Endothelial cell of umbilical vein (primary cell): ENCODE results near the gene APBA2. TPM values are rescaled to one million over a fixed set of nuclear protein-coding genes. Genes with fewer than 3 reads are reported as not detected.

ENCODE experiments used
- BruUV-seq: library from RNA; stranded (reverse); fragments of 400-500 nt; replicated peaks from 2 replicates; lab custom pipeline; 2021; lab: Mats Ljungman, UMichigan
- CTCF ChIA-PET: fragments of 300-600, 350-600 bp; sonication (Branson Sonifier 250); formaldehyde crosslinking; loops from one replicate; lab custom pipeline; 2021; ENCODE audit warnings: antibody characterized with exemption, inconsistent platforms; lab: Charles Lee
- POLR2A ChIA-PET: fragments of 300-600, 350-600 bp; sonication (Branson Sonifier 250); formaldehyde crosslinking; loops from one replicate; lab custom pipeline; 2021; ENCODE audit warnings: antibody characterized with exemption, inconsistent platforms; lab: Charles Lee
- DNase-seq: peaks from one replicate; pipeline ENCODE4 v3.0.0-alpha.2; 2011; ENCODE audit warnings: low read depth, low spot score
- FAIRE-seq: peaks from 2 replicates; lab custom pipeline; 2011; peaks lifted over from hg19 to GRCh38; lab: Jason Lieb, UNC
- H2AFZ ChIP-seq: 2 replicates; pipeline ENCODE4 v1.6.0; 2012; ENCODE audit warnings: low read depth, low read length, control low read depth, inconsistent platforms
- H3K27ac ChIP-seq: 2 replicates; pipeline ENCODE4 v1.5.1; 2011; ENCODE audit warnings: low read depth, mild to moderate bottlenecking, control low read depth, low read length, moderate library complexity; ENCODE audit not compliant: insufficient read depth
- H3K27me3 ChIP-seq, 2 experiments: 2 replicates each; pipeline versions ENCODE4 v1.6.0 to v1.6.1; 2011; ENCODE audit warnings: low read length in 2 of 2, mixed read lengths in 1 of 2; ENCODE audit not compliant: control insufficient read depth in 2 of 2, insufficient read depth in 2 of 2
- H3K36me3 ChIP-seq, 2 experiments: 2 replicates in 1 of 2; 3 replicates in 1 of 2; pipeline ENCODE4 v1.5.1; 2011; ENCODE audit warnings: low read length in 2 of 2, mild to moderate bottlenecking in 1 of 2, moderate library complexity in 1 of 2; ENCODE audit not compliant: control insufficient read depth in 2 of 2, insufficient read depth in 2 of 2; ENCODE audit errors: extremely low read depth in 1 of 2
- H3K4me1 ChIP-seq: 3 replicates; pipeline ENCODE4 v1.5.1; 2011; ENCODE audit warnings: mild to moderate bottlenecking, low read length; ENCODE audit not compliant: control insufficient read depth, insufficient read depth; ENCODE audit errors: extremely low read depth
- H3K4me2 ChIP-seq: 2 replicates; pipeline ENCODE4 v1.6.1; 2011; ENCODE audit warnings: low read length, control low read depth, mixed read lengths; ENCODE audit not compliant: insufficient read depth
- H3K4me3 ChIP-seq, 3 experiments: fragments of 200-600 bp in 1 of 3; sonication (generic), shearing (Covaris generic) in 1 of 3; replicated peaks in 1 of 3; 2 replicates each; pipeline ENCODE4 v1.5.1; 2011 to 2016; ENCODE audit warnings: control low read depth in 3 of 3, low read length in 3 of 3, mild to moderate bottlenecking in 2 of 3, inconsistent platforms in 1 of 3, low read depth in 1 of 3, moderate library complexity in 1 of 3; ENCODE audit not compliant: insufficient read depth in 1 of 3
- H3K79me2 ChIP-seq: 2 replicates; pipeline ENCODE4 v1.6.0; 2012; ENCODE audit warnings: low read length, inconsistent platforms; ENCODE audit not compliant: control insufficient read depth, insufficient read depth
- H3K9ac ChIP-seq: replicated peaks from 2 replicates; pipeline ENCODE3; 2011; ENCODE audit warnings: low read length, control low read depth; ENCODE audit not compliant: insufficient read depth; ENCODE audit errors: extremely low read depth
- H3K9me1 ChIP-seq: replicated peaks from 3 replicates; pipeline ENCODE4 v1.6.0; 2011; ENCODE audit warnings: mild to moderate bottlenecking, low read length; ENCODE audit not compliant: control insufficient read depth, insufficient read depth; ENCODE audit errors: extremely low read depth
- H3K9me3 ChIP-seq: replicated peaks from 2 replicates; pipeline ENCODE4 v1.5.1; 2012; ENCODE audit warnings: low read length, inconsistent platforms; ENCODE audit not compliant: control insufficient read depth, insufficient read depth
- H4K20me1 ChIP-seq: replicated peaks from 2 replicates; pipeline ENCODE3; 2011; ENCODE audit warnings: mild to moderate bottlenecking, low read length; ENCODE audit not compliant: control insufficient read depth, insufficient read depth; ENCODE audit errors: extremely low read depth
- EZH2 ChIP-seq: IDR thresholded peaks from 2 replicates; pipeline ENCODE4 v1.6.1; 2012; ENCODE audit warnings: borderline replicate concordance, low read depth, mild to moderate bottlenecking, moderate library complexity, low read length, inconsistent platforms; ENCODE audit not compliant: severe bottlenecking
- FOS ChIP-seq: IDR thresholded peaks from 2 replicates; pipeline ENCODE4 v1.6.1; 2011; ENCODE audit warnings: mild to moderate bottlenecking, low read length, moderate library complexity, borderline replicate concordance; ENCODE audit not compliant: insufficient read depth
- GATA2 ChIP-seq: IDR thresholded peaks from 2 replicates; pipeline ENCODE4 v1.7.0; 2011; ENCODE audit warnings: low read depth, mild to moderate bottlenecking, moderate library complexity, mixed read lengths, low read length; ENCODE audit not compliant: insufficient read length, insufficient read depth
- JUN ChIP-seq: IDR thresholded peaks from 2 replicates; pipeline ENCODE4 v1.6.1; 2011; ENCODE audit warnings: borderline replicate concordance, low read depth; ENCODE audit not compliant: insufficient read length, insufficient read depth
- MYC ChIP-seq: IDR thresholded peaks from one replicate; pipeline ENCODE4 v1.6.1; 2011; ENCODE audit warnings: mild to moderate bottlenecking, low read depth, low read length
- POLR2A ChIP-seq: IDR thresholded peaks from 2 replicates; pipeline ENCODE4 v1.6.1; 2012; ENCODE audit warnings: low read depth, mild to moderate bottlenecking, control low read depth, low read length
- POLR2AphosphoS5 ChIP-seq: IDR thresholded peaks from 2 replicates; pipeline ENCODE4 v1.6.1; 2012; ENCODE audit warnings: low read depth, mild to moderate bottlenecking, control low read depth, low read length, moderate library complexity; ENCODE audit not compliant: insufficient read depth
- dilution Hi-C: fragments of 300-500 bp; cut with MboI; formaldehyde crosslinking; loops from one replicate; pipeline ENCODE4 v1.15.0; 2019; ENCODE audit warnings: low sequenced_read_pairs; ENCODE audit not compliant: extremely low pct_ligation_motif_present
- intact Hi-C: fragments of 100-400 bp; cut with micrococcal nuclease; formaldehyde crosslinking; loops from one replicate; pipeline ENCODE4 v1.10.0; 2022
- polyA plus RNA-seq, 4 experiments: library from polyadenylated mRNA; depleted of rRNA in 3 of 4; stranded (reverse) in 3 of 4; unstranded in 1 of 4; fragments of >200 nt; gene quantifications; 2 replicates each; pipeline versions ENCODE4 v1.2.1 to v1.2.3, GENCODE V29; 2011 to 2012; ENCODE audit warnings: missing spikeins in 1 of 4
- total RNA-seq: library from RNA; stranded (reverse); gene quantifications from 2 replicates; pipeline ENCODE4 v1.2.3, GENCODE V29; 2021
- TF ChIP-seq, protein P1 (sequence below): IDR thresholded peaks from 2 replicates; pipeline ENCODE4 v1.6.1; 2011; ENCODE audit not compliant: insufficient read depth, insufficient read length
- TF ChIP-seq, protein P2 (sequence below), 2 donors: IDR thresholded peaks; 1 replicate in 1 of 2; 2 replicates in 1 of 2; pipeline ENCODE4 v1.5.1; 2011; ENCODE audit warnings: low read length in 2 of 2, mild to moderate bottlenecking in 2 of 2, moderate library complexity in 2 of 2, control low read depth in 1 of 2, inconsistent platforms in 1 of 2, low read depth in 1 of 2; ENCODE audit not compliant: insufficient read depth in 1 of 2; ENCODE audit errors: extremely low read depth in 1 of 2

Gene APBA2
- total and polyA plus RNA-seq, 2 donors (not counting 3 experiments of a cell fraction or from before 2014, with no cell fraction given), result 5.7 to 11.1 TPM

DNA sequence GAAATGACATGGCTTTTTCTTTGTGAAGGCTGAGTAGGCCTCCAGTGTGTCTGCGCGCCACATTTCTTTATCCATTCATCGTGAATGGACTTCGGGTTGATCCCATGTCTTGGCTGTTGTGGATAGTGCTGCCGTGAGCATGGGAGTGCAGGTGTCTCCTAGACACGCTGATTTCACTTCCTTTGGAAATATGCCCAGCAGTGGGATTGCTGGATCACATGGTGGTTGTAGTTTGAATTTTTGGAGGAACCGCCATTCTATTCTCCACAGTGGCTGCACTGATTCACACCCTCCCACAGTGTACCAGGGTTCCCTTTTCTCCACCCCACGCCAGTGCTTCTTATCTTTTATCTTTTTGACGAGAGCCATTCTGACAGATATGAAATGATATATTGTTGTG is 212.2 kb downstream of the APBA2 start:
- CTCF ChIA-PET, result no interaction called here
- Histone ChIP-seq H3K9me1 (no peaks in the 10 kb centered on the region), H3K27me3 (no peaks in the 10 kb centered on the region), H3K79me2 (no peaks in the 10 kb centered on the region), H3K27ac (no peak overlapping the region), H4K20me1 (no peaks in the 10 kb centered on the region), H3K4me3 (no peak overlapping the region), H3K4me2 (no peak overlapping the region), H3K9me3 (no peaks in the 10 kb centered on the region), H2AFZ (no peak overlapping the region), H3K4me1 (no peaks in the 10 kb centered on the region), H3K9ac (no peak overlapping the region), H3K36me3 (no peaks in the 10 kb centered on the region)
- DNase-seq, result no peak
- TF ChIP-seq POLR2AphosphoS5 (no peak), FOS (no peak), EZH2 (no peak), JUN (no peak), MYC (no peak), POLR2A (no peak), GATA2 (no peak)
- TF ChIP-seq, protein P1, sequence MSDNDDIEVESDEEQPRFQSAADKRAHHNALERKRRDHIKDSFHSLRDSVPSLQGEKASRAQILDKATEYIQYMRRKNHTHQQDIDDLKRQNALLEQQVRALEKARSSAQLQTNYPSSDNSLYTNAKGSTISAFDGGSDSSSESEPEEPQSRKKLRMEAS, result no peak
- TF ChIP-seq, protein P2, sequence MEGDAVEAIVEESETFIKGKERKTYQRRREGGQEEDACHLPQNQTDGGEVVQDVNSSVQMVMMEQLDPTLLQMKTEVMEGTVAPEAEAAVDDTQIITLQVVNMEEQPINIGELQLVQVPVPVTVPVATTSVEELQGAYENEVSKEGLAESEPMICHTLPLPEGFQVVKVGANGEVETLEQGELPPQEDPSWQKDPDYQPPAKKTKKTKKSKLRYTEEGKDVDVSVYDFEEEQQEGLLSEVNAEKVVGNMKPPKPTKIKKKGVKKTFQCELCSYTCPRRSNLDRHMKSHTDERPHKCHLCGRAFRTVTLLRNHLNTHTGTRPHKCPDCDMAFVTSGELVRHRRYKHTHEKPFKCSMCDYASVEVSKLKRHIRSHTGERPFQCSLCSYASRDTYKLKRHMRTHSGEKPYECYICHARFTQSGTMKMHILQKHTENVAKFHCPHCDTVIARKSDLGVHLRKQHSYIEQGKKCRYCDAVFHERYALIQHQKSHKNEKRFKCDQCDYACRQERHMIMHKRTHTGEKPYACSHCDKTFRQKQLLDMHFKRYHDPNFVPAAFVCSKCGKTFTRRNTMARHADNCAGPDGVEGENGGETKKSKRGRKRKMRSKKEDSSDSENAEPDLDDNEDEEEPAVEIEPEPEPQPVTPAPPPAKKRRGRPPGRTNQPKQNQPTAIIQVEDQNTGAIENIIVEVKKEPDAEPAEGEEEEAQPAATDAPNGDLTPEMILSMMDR (IDR thresholded peaks at IDR 0.05; ENCODE audit: extremely low read depth in 1 of 2, insufficient read depth in 1 of 2, low read depth in 1 of 2, low read length in 2 of 2), result no peak
- no peak for FAIRE-seq
- intact Hi-C loops, result no loop called here
- POLR2A ChIA-PET, result no interaction called here
- no TSS peak for BruUV-seq
- dilution Hi-C loops, result no loop called here
